BJ (cell line): ENCODE measurements around the gene DCN. TPM values are rescaled to one million over a fixed set of nuclear protein-coding genes. Genes with fewer than 3 reads are reported as not detected.

Experiments used
- CTCF ChIA-PET: fragments of 350-600 bp; formaldehyde crosslinking; extraction: SDS; loops from one replicate; lab custom pipeline; 2021; ENCODE audit warnings: antibody characterized with exemption, inconsistent platforms; lab: Yijun Ruan, JAX
- POLR2A ChIA-PET: fragments of 300-600 bp; sonication (Branson Sonifier 250); formaldehyde crosslinking; extraction: SDS; loops from one replicate; lab custom pipeline; 2021; ENCODE audit warnings: antibody characterized with exemption; lab: Charles Lee
- DNase-seq: peaks from one replicate; pipeline ENCODE4 v3.0.0-alpha.2; 2011; ENCODE audit warnings: low read depth
- H3K27me3 ChIP-seq: 2 replicates; pipeline ENCODE4 v1.6.0; 2011; ENCODE audit warnings: low read length; ENCODE audit not compliant: control insufficient read depth, insufficient read depth
- H3K36me3 ChIP-seq: 2 replicates; pipeline ENCODE4 v1.5.1; 2011; ENCODE audit warnings: low read length; ENCODE audit not compliant: control insufficient read depth, insufficient read depth
- H3K4me3 ChIP-seq: 2 replicates; pipeline ENCODE4 v1.5.1; 2011; ENCODE audit warnings: low read depth, mild to moderate bottlenecking, control low read depth, low read length
- CTCF ChIP-seq: IDR thresholded peaks from 2 replicates; pipeline ENCODE4 v1.5.1; 2011; ENCODE audit warnings: low read depth, mild to moderate bottlenecking, control low read depth, inconsistent platforms, low read length, moderate library complexity; ENCODE audit not compliant: insufficient read depth
- polyA plus RNA-seq: library from polyadenylated mRNA; depleted of rRNA; stranded (reverse); fragments of >200 nt; gene quantifications from 2 replicates; pipeline ENCODE4 v1.2.3, GENCODE V29; 2011

Gene DCN
- polyA plus RNA-seq, 1 experiment = 823 TPM

- ChIA-PET POLR2A (no interaction called here), CTCF (interaction anchor here (1.6 kb wide), 1 partner anchor 16 kb away, joined by 3 read pairs; no protein-coding TSS in a partner anchor)
- TF ChIP-seq CTCF = no peak
- Histone ChIP-seq H3K36me3 (no peaks in the 10 kb centered on the region), H3K4me3 (no peak overlapping the region), H3K27me3 (no peaks in the 10 kb centered on the region)
- peak; percentile 36 for DNase-seq
Observed at GRCh38 chr12:91222746-91223145, 40.1 kb upstream of the DCN start.

GRCh38 chr12:91219919-91220318 lies 37.3 kb upstream of the DCN start:
- no peaks in the 10 kb centered on the region for H3K27me3 ChIP-seq
- POLR2A ChIA-PET = no interaction called here
- CTCF ChIA-PET = interaction anchor here (0.6 kb wide), 1 partner anchor 51 kb away, joined by 3 read pairs; no protein-coding TSS in a partner anchor
- H3K36me3 ChIP-seq = no peaks in the 10 kb centered on the region
- no peak overlapping the region for H3K4me3 ChIP-seq
- TF ChIP-seq CTCF = no peak
- DNase-seq = no peak

- DNase-seq = no peak
- TF ChIP-seq CTCF = no peak
- no peaks in the 10 kb centered on the region for H3K27me3 ChIP-seq
- H3K4me3 ChIP-seq = no peak overlapping the region
- POLR2A ChIA-PET = no interaction called here
- CTCF ChIA-PET = interaction anchor here (0.6 kb wide), 1 partner anchor 51 kb away, joined by 3 read pairs; no protein-coding TSS in a partner anchor
- no peaks in the 10 kb centered on the region for H3K36me3 ChIP-seq
Observed at GRCh38 chr12:91219511-91219910, 36.9 kb upstream of the DCN start.

GRCh38 chr12:91216871-91217270 lies 34.3 kb upstream of the DCN start:
- ChIA-PET CTCF (no interaction called here), POLR2A (no interaction called here)
- DNase-seq = no peak
- Histone ChIP-seq H3K4me3 (no peak overlapping the region), H3K36me3 (no peaks in the 10 kb centered on the region), H3K27me3 (no peaks in the 10 kb centered on the region)
- no peak for TF ChIP-seq CTCF

GRCh38 chr12:91215940-91216454 lies 33.4 kb upstream of the DCN start:
- ChIA-PET POLR2A (no interaction called here), CTCF (no interaction called here)
- no peak for DNase-seq

More at GRCh38 chr12:91215940-91216454, 33.4 kb upstream of the DCN start:
- no peak for TF ChIP-seq CTCF
- Histone ChIP-seq H3K36me3 (no peaks in the 10 kb centered on the region), H3K27me3 (no peaks in the 10 kb centered on the region), H3K4me3 (no peak overlapping the region)
